Naive thymus-derived CD4-positive, alpha-beta T cell (primary cell): ENCODE measurements around the gene SLC39A10. TPM values are rescaled to one million over a fixed set of nuclear protein-coding genes. Genes with fewer than 3 reads are reported as not detected.

Source experiments
- ATAC-seq: fragments of 150-1000 bp; cut with Tn5 transposase; 2 replicates; pipeline ENCODE4 v1.10.0; 2021; ENCODE audit warnings: mild to moderate bottlenecking, moderate library complexity
- CTCF ChIA-PET: fragments of 350-600 bp; sonication (Branson Sonifier 250); formaldehyde crosslinking; loops from one replicate; lab custom pipeline; 2021; ENCODE audit warnings: antibody characterized with exemption; lab: Charles Lee
- POLR2A ChIA-PET: fragments of 350-600 bp; sonication (Branson Sonifier 250); formaldehyde crosslinking; loops from one replicate; lab custom pipeline; 2021; ENCODE audit warnings: antibody characterized with exemption, inconsistent platforms; lab: Charles Lee
- DNase-seq, 9 donors: peaks; one replicate each; pipeline versions ENCODE4 v3.0.0 to v3.0.0-alpha.2; 2020 to 2022; ENCODE audit warnings: mixed read lengths in 1 of 9
- H3K27ac ChIP-seq: one replicate; pipeline ENCODE4 v1.7.0; 2013; ENCODE audit warnings: mild to moderate bottlenecking, low read depth, low read length, moderate library complexity
- H3K27me3 ChIP-seq, 2 donors: one replicate each; pipeline ENCODE4 v1.7.0; 2013; ENCODE audit warnings: low read length in 2 of 2, mild to moderate bottlenecking in 2 of 2, moderate library complexity in 2 of 2; ENCODE audit not compliant: control insufficient read depth in 2 of 2, insufficient read depth in 2 of 2
- H3K36me3 ChIP-seq, 3 experiments: 1 replicate in 2 of 3; 2 replicates in 1 of 3; pipeline ENCODE4 v1.7.0; 2013; ENCODE audit warnings: low read length in 3 of 3, mild to moderate bottlenecking in 3 of 3, moderate library complexity in 1 of 3; ENCODE audit not compliant: insufficient read depth in 3 of 3, control insufficient read depth in 2 of 3
- H3K4me1 ChIP-seq, 2 donors: one replicate each; pipeline ENCODE4 v1.7.0; 2013; ENCODE audit warnings: low read length in 2 of 2, mild to moderate bottlenecking in 2 of 2, moderate library complexity in 1 of 2; ENCODE audit not compliant: control insufficient read depth in 2 of 2, insufficient read depth in 2 of 2
- H3K4me3 ChIP-seq: 2 replicates; pipeline ENCODE4 v1.7.0; 2013; ENCODE audit warnings: mild to moderate bottlenecking, low read length
- H3K9me3 ChIP-seq, 3 experiments: 1 replicate in 2 of 3; 2 replicates in 1 of 3; pipeline ENCODE4 v1.7.0; 2013; ENCODE audit warnings: low read length in 3 of 3; ENCODE audit not compliant: control insufficient read depth in 2 of 3
- H3K27ac Mint-ChIP-seq, 9 donors: one replicate each; pipeline ENCODE4 v1.8.0; 2020 to 2022; ENCODE audit warnings: mixed read lengths in 9 of 9, mild to moderate bottlenecking in 8 of 9, moderate library complexity in 5 of 9, inconsistent platforms in 2 of 9
- H3K27me3 Mint-ChIP-seq, 5 donors: one replicate each; pipeline ENCODE4 v1.8.0; 2021 to 2022; ENCODE audit warnings: mixed read lengths in 5 of 5, mild to moderate bottlenecking in 1 of 5
- H3K36me3 Mint-ChIP-seq, 5 donors: one replicate each; pipeline ENCODE4 v1.8.0; 2020 to 2022; ENCODE audit warnings: mixed read lengths in 5 of 5, mild to moderate bottlenecking in 3 of 5, inconsistent platforms in 1 of 5
- H3K4me1 Mint-ChIP-seq, 7 donors: one replicate each; pipeline ENCODE4 v1.8.0; 2020 to 2022; ENCODE audit warnings: mixed read lengths in 7 of 7, mild to moderate bottlenecking in 3 of 7, inconsistent platforms in 1 of 7
- H3K4me3 Mint-ChIP-seq, 10 donors: one replicate each; pipeline ENCODE4 v1.8.0; 2020 to 2022; ENCODE audit warnings: mild to moderate bottlenecking in 10 of 10, mixed read lengths in 10 of 10, moderate library complexity in 6 of 10, inconsistent platforms in 2 of 10
- H3K9me3 Mint-ChIP-seq, 11 donors: one replicate each; pipeline ENCODE4 v1.8.0; 2020 to 2022; ENCODE audit warnings: mixed read lengths in 11 of 11, mild to moderate bottlenecking in 4 of 11, inconsistent platforms in 1 of 11, moderate library complexity in 1 of 11
- intact Hi-C, 2 donors: fragments of 100-400 bp; cut with micrococcal nuclease; formaldehyde crosslinking; loops; one replicate each; pipeline ENCODE4 v1.15.1; 2023
- polyA plus RNA-seq, 2 donors: library from polyadenylated mRNA; unstranded; fragments of 300-500 nt; fragmentation: Illumina TruSeq; gene quantifications; one replicate each; pipeline ENCODE4 v1.2.3, GENCODE V29; 2021
- total RNA-seq, 6 experiments: library from RNA in 5 of 6; stranded (reverse) in 5 of 6; gene quantifications; 1 replicate in 5 of 6; 2 replicates in 1 of 6; pipeline ENCODE4 v1.2.3 and lab custom pipeline; 2021 to 2026

Gene SLC39A10
- total and polyA plus RNA-seq, 7 experiments from 2014 or later: 6.6 to 92.9 (median 58.0) TPM

- no peaks in the 10 kb centered on the region for H3K27me3 ChIP-seq
- intact Hi-C loops: loop anchor here (1.0 to 5.0 kb wide), 16 partner anchors 94 to 1859 kb away; partner anchors contain the start of genes DNAH7 (in 2 of the 2), STK17B (in 2 of the 2), CCDC150 (in 1 of the 2) and MOB4 (in 1 of the 2)
- H3K9me3 Mint-ChIP-seq: peaks cover 0 to 10% (median 0%) of the 10 kb centered on the region in 11 donors
- H3K4me3 Mint-ChIP-seq: peak overlapping the region; percentile 95 to 100 (median 99)
- peaks cover 0 to 9% (median 0%) of the 10 kb centered on the region in 5 donors for H3K27me3 Mint-ChIP-seq
- H3K27ac Mint-ChIP-seq: peak overlapping the region; percentile 99 to 100 (median 100)
- H3K36me3 Mint-ChIP-seq: peaks cover 4 to 40% (median 12%) of the 10 kb centered on the region in 5 donors
- DNase-seq (peak; percentile 48 to 84 (median 76)), ATAC-seq (peak; percentile 49)
- H3K9me3 ChIP-seq: no peaks in the 10 kb centered on the region
- peaks cover 0 to 7% (median 0%) of the 10 kb centered on the region in 3 experiments for H3K36me3 ChIP-seq
- H3K4me3 ChIP-seq: peak overlapping the region; percentile 81
- ChIA-PET POLR2A (interaction anchor here (0.6 to 5.7 kb wide), 21 partner anchors 8 to 602 kb away, joined by 3 to 196 read pairs (median 5); partner anchors contain the start of gene DNAH7), CTCF (interaction anchor here (1.3 to 2.4 kb wide), 3 partner anchors 82 to 159 kb away, joined by 5 to 21 read pairs (median 17); no protein-coding TSS in a partner anchor)
- peaks cover 9 to 24% of the 10 kb centered on the region in 2 donors for H3K4me1 ChIP-seq
- peaks cover 10 to 44% (median 39%) of the 10 kb centered on the region in 7 donors for H3K4me1 Mint-ChIP-seq
- peak overlapping the region; percentile 99 for H3K27ac ChIP-seq
These were observed 861 bp downstream of the SLC39A10 start for GRCh38 chr2:195657634-195658540.

GRCh38 chr2:195658541-195658890, 1.5 kb downstream of the SLC39A10 start:
- DNase-seq: peak in 7 of 9 donors; percentile 8 to 63 (median 42)
- peak overlapping the region; percentile 99 to 100 (median 100) for H3K27ac Mint-ChIP-seq
- peaks cover 11 to 24% of the 10 kb centered on the region in 2 donors for H3K4me1 ChIP-seq

GRCh38 chr2:195659114-195659513, 2.1 kb downstream of the SLC39A10 start:
- peak overlapping the region; percentile 81 for H3K4me3 ChIP-seq
- H3K27ac ChIP-seq: peak overlapping the region; percentile 99
- Mint-ChIP-seq H3K9me3 (peaks cover 0 to 10% (median 0%) of the 10 kb centered on the region in 11 donors), H3K36me3 (peaks cover 4 to 42% (median 12%) of the 10 kb centered on the region in 5 donors), H3K4me3 (peak overlapping the region; percentile 95 to 100 (median 99)), H3K27ac (peak overlapping the region; percentile 99 to 100 (median 100)), H3K4me1 (peaks cover 15 to 56% (median 47%) of the 10 kb centered on the region in 7 donors), H3K27me3 (peaks cover 0 to 9% (median 0%) of the 10 kb centered on the region in 5 donors)
- intact Hi-C loops: loop anchor here (1.0 to 5.0 kb wide), 9 partner anchors 100 to 1858 kb away; partner anchors contain the start of genes MOB4 (in 1 of the 2) and STK17B (in 1 of the 2)
- no peaks in the 10 kb centered on the region for H3K27me3 ChIP-seq
- H3K4me1 ChIP-seq: peaks cover 11 to 24% of the 10 kb centered on the region in 2 donors
- no peaks in the 10 kb centered on the region for H3K9me3 ChIP-seq
- peaks cover 0 to 7% (median 0%) of the 10 kb centered on the region in 3 experiments for H3K36me3 ChIP-seq
- CTCF ChIA-PET: interaction anchor here (1.2 to 2.5 kb wide), 8 partner anchors 11 to 340 kb away, joined by 3 to 66 read pairs (median 7); no protein-coding TSS in a partner anchor
- POLR2A ChIA-PET: interaction anchor here (1.0 to 5.7 kb wide), 7 partner anchors 82 to 161 kb away, joined by 3 to 196 read pairs (median 85); no protein-coding TSS in a partner anchor
- peak in 7 of 9 donors; percentile 40 to 79 (median 70) for DNase-seq
- peak; percentile 28 for ATAC-seq

More at GRCh38 chr2:195658541-195658890, 1.5 kb downstream of the SLC39A10 start:
- peak overlapping the region; percentile 95 to 100 (median 99) for H3K4me3 Mint-ChIP-seq
- peak overlapping the region; percentile 81 for H3K4me3 ChIP-seq
- peaks cover 0 to 7% (median 0%) of the 10 kb centered on the region in 3 experiments for H3K36me3 ChIP-seq
- H3K9me3 Mint-ChIP-seq: peaks cover 0 to 10% (median 0%) of the 10 kb centered on the region in 11 donors
- ChIA-PET POLR2A (interaction anchor here (0.6 to 5.7 kb wide), 13 partner anchors 8 to 410 kb away, joined by 3 to 196 read pairs (median 9); partner anchors contain the start of gene DNAH7), CTCF (interaction anchor here (2.4 kb wide), 1 partner anchor 160 kb away, joined by 21 read pairs; no protein-coding TSS in a partner anchor)
- H3K4me1 Mint-ChIP-seq: peaks cover 15 to 50% (median 43%) of the 10 kb centered on the region in 7 donors
- peak overlapping the region; percentile 99 for H3K27ac ChIP-seq
- peaks cover 0 to 9% (median 0%) of the 10 kb centered on the region in 5 donors for H3K27me3 Mint-ChIP-seq
- ATAC-seq: no peak
- intact Hi-C loops: loop anchor here (1.0 to 5.0 kb wide), 11 partner anchors 99 to 1859 kb away; partner anchors contain the start of genes CCDC150 (in 1 of the 2), DNAH7 (in 1 of the 2), MOB4 (in 1 of the 2) and STK17B (in 1 of the 2)
- no peaks in the 10 kb centered on the region for H3K27me3 ChIP-seq
- H3K36me3 Mint-ChIP-seq: peaks cover 4 to 42% (median 12%) of the 10 kb centered on the region in 5 donors
- no peaks in the 10 kb centered on the region for H3K9me3 ChIP-seq

- Mint-ChIP-seq H3K27me3 (peaks cover 0 to 9% (median 0%) of the 10 kb centered on the region in 5 donors), H3K27ac (peak overlapping the region; percentile 99 to 100 (median 100)), H3K36me3 (peaks cover 4 to 42% (median 12%) of the 10 kb centered on the region in 5 donors), H3K9me3 (peaks cover 0 to 10% (median 0%) of the 10 kb centered on the region in 11 donors), H3K4me1 (peaks cover 19 to 67% (median 53%) of the 10 kb centered on the region in 7 donors), H3K4me3 (peak overlapping the region; percentile 95 to 100 (median 99))
- DNase-seq: peak; percentile 38 to 84 (median 77)
- Histone ChIP-seq H3K4me3 (peak overlapping the region; percentile 81), H3K36me3 (peaks cover 0 to 7% (median 0%) of the 10 kb centered on the region in 3 experiments), H3K27me3 (no peaks in the 10 kb centered on the region), H3K9me3 (no peaks in the 10 kb centered on the region), H3K27ac (peak overlapping the region; percentile 99), H3K4me1 (peaks cover 19 to 24% of the 10 kb centered on the region in 2 donors)
- no peak for ATAC-seq
- CTCF ChIA-PET: interaction anchor here (0.6 to 2.5 kb wide), 26 partner anchors 10 to 610 kb away, joined by 3 to 66 read pairs (median 4); no protein-coding TSS in a partner anchor
- POLR2A ChIA-PET: interaction anchor here (0.6 to 5.7 kb wide), 16 partner anchors 13 to 615 kb away, joined by 3 to 196 read pairs (median 3); partner anchors contain the start of gene DNAH7
- intact Hi-C loops: loop anchor here (1.0 to 10.0 kb wide), 18 partner anchors 84 to 1857 kb away; partner anchors contain the start of genes MOB4 (in 1 of the 2) and STK17B (in 1 of the 2)
These were observed 3.2 kb downstream of the SLC39A10 start for GRCh38 chr2:195659982-195660890.

- peak overlapping the region; percentile 99 for H3K27ac ChIP-seq
- H3K27me3 ChIP-seq: no peaks in the 10 kb centered on the region
- H3K4me3 Mint-ChIP-seq: peak overlapping the region in 4 of 10 donors; percentile 16 to 34 (median 16)
- ChIA-PET POLR2A (interaction anchor here (0.6 to 1.6 kb wide), 9 partner anchors 8 to 342 kb away, joined by 3 to 5 read pairs (median 3); no protein-coding TSS in a partner anchor), CTCF (interaction anchor here (0.6 to 1.3 kb wide), 7 partner anchors 85 to 258 kb away, joined by 3 to 6 read pairs (median 5); no protein-coding TSS in a partner anchor)
- intact Hi-C loops: loop anchor here (10.0 kb wide), 3 partner anchors 277 to 673 kb away; no protein-coding TSS in a partner anchor
- peaks cover 0 to 8% (median 0%) of the 10 kb centered on the region in 11 donors for H3K9me3 Mint-ChIP-seq
- peak overlapping the region in 8 of 9 donors; percentile 44 to 90 (median 82) for H3K27ac Mint-ChIP-seq
- ATAC-seq: no peak
- H3K36me3 Mint-ChIP-seq: peaks cover 1 to 36% (median 12%) of the 10 kb centered on the region in 5 donors
- no peak overlapping the region for H3K4me3 ChIP-seq
- H3K4me1 ChIP-seq: peaks cover 26 to 38% of the 10 kb centered on the region in 2 donors
- H3K27me3 Mint-ChIP-seq: peaks cover 0 to 8% (median 0%) of the 10 kb centered on the region in 5 donors
- no peaks in the 10 kb centered on the region for H3K9me3 ChIP-seq
- H3K4me1 Mint-ChIP-seq: peaks cover 26 to 73% (median 61%) of the 10 kb centered on the region in 7 donors
- peaks cover 0 to 7% (median 0%) of the 10 kb centered on the region in 3 experiments for H3K36me3 ChIP-seq
- no peak for DNase-seq
These were observed 5.1 kb downstream of the SLC39A10 start for GRCh38 chr2:195662138-195662537.
